GM12865 (cell line): ENCODE data around the gene DNAJB11.

Source experiments
- DNase-seq: peaks from one replicate; pipeline ENCODE4 v3.0.0; 2010; ENCODE audit warnings: low read depth
- H3K4me3 ChIP-seq: 2 replicates; pipeline ENCODE4 v1.5.1; 2011; ENCODE audit warnings: mild to moderate bottlenecking, low read depth, low read length, control low read depth
- CTCF ChIP-seq: IDR thresholded peaks from 2 replicates; pipeline ENCODE4 v1.5.1; 2011; ENCODE audit warnings: low read length, control low read depth, low read depth, inconsistent platforms; ENCODE audit not compliant: insufficient read depth; ENCODE audit errors: missing control alignments

DNAJB11 gene

GRCh38 chr3:186612721-186613636 is 42.5 kb downstream of the DNAJB11 start, which contains the start of gene AHSG:
AHSG (plus strand) TSS chr3:186613060; CDS start chr3:186613142, 82 bp downstream.
- no peak for TF ChIP-seq CTCF
- no peak for DNase-seq
- H3K4me3 ChIP-seq: no peak within 1 kb of the TSS

- H3K4me3 ChIP-seq: no peak overlapping the region
- no peak for TF ChIP-seq CTCF
- no peak for DNase-seq
Observed at GRCh38 chr3:186613637-186614265, 43.2 kb downstream of the DNAJB11 start.

GRCh38 chr3:186614266-186614596 is 43.7 kb downstream of the DNAJB11 start:
- no peak overlapping the region for H3K4me3 ChIP-seq
- no peak for TF ChIP-seq CTCF
- no peak for DNase-seq

- DNase-seq: peak; percentile 78
- H3K4me3 ChIP-seq: no peak overlapping the region
- TF ChIP-seq CTCF: peak; percentile 96
Observed at GRCh38 chr3:186614597-186615483, 44.3 kb downstream of the DNAJB11 start.

- DNase-seq: no peak
- no peak overlapping the region for H3K4me3 ChIP-seq
- no peak for TF ChIP-seq CTCF
Observed at GRCh38 chr3:186616299-186616617, 45.7 kb downstream of the DNAJB11 start.

GRCh38 chr3:186617036-186617946 is 46.8 kb downstream of the DNAJB11 start:
- DNase-seq: peak; percentile 93
- H3K4me3 ChIP-seq: no peak overlapping the region
- peak; percentile 94 for TF ChIP-seq CTCF
